HG03060 (cell line): ENCODE data around the gene TPD52L1.

Experiments used
- ATAC-seq: cut with Tn5 transposase; IDR thresholded peaks from one replicate; pipeline ENCODE4 v1.9.1; 2021; ENCODE audit warnings: low read depth, moderate number of reproducible peaks; ENCODE audit not compliant: unreplicated experiment

TPD52L1 gene

DNA sequence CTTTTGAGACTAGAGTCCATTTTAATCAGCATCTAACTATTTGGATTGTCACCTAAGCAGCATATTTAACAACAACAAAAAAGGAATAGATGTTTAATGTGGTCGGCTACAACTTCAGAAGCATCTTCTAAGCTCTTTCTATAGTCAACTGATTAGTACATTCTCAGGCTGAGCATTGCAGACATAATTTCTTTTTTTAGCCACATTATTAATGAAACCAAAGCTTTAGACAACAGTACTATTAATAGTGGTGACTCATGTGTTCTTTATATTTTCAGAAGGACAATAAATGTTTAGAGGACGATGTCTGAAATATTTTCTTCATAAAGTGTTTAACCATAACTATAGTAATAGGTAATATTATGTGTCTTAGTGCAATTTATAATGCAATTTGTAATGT lies 52.4 kb downstream of the TPD52L1 start:
- no peak for ATAC-seq

DNA sequence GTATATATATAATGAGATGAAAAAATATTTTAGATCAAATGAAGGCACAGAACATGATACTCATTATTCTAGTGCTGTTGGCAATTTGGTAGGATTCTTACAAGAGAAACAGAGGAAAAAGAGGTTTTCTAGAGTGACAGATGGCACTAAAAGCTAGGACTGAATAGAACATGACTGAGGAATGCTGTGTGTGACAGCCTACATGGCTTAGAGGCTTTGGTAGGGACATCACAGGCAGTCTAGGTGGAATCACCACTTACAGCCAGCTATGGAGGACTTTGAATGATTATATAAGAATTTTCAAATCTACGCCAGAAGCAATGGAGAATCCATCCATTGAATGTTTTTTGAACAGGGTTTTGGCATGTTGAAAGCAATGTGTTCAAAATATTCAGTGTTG lies 52.8 kb downstream of the TPD52L1 start:
- ATAC-seq: no peak

DNA sequence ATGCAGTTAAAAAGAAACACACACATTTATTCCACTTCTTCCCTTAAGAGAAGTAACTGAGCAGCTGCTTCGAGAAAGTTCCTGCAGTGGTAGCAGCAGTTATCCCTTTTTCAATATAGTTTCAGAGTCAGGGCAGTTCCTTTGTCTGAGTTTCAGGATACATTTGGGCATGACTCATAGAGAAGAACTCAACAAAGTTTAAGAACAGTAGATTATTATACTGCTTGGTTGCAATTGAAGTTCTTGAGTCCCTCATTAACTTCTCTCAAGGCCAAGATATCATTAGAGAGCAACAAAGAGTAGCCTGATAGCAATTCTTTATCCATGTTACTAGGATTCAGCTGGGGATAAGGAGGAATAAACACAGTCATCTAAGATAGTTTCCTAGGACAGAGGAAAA lies 54.4 kb downstream of the TPD52L1 start:
- ATAC-seq: no peak

DNA sequence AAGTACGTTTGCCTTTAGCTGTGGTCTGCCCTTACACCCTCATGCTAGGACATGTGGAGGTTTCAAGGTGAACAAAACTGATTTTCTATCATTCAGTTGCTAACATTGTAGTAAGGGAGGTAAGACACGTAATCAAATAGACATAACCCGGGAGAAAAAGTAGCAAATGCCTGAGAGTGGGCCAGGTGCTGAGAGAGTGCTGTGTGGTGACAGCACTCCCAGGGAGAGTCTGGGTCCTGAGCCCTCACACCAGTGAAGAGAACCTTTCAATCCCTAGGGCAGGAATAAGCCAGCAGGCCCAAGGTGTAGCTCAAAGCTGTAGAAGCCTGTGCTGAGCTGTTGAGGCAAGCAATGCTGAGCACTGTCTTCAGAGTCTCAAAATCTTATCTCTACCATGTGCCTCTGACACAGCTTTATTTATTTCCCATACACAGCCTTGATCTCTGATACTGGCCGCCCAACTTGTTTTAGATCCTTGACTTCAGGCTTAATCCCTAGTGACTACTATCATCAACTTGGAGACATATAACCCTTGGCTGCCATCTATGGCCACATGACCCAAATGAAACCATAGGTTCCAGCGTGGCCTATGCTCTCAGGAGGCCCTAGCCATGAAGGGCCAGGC lies 55.2 kb downstream of the TPD52L1 start:
- no peak for ATAC-seq

DNA sequence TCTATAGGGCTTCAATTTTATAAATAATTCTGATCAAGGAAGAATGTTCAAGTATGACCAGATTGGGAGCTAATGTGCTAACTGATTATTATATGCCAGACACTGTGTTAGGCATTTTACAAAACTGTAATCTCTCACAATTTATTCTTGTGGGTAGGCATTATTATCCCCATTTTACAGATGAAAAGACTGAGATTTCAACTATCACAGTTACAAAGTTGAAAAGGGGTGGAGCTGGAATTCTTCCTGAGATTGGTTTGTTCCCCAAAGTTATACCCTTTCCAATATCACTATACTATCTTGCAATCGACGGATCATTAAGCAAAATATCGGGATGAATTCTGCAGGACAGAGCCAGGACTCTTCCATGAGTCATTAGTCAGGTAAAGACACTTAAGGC lies 57.1 kb downstream of the TPD52L1 start:
- ATAC-seq: no peak

DNA sequence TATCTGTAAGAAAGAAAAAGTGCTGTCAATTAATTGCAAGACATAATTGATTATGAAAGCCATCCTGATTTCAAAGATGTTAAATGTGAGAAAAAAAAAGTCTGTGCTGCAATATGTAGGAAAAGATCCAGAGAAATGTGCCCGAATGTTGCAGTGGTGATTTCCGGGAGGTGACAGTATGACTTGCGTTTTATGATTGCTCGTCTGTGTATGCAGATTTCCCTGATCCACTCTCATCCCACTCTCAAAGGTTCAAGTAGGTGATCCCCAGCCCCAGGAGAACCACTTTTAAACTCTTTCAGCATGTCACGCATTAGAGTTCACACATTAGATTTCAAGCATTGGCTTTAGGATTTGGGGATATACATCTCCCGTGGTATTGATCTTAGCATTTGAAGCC lies 57.8 kb downstream of the TPD52L1 start:
- no peak for ATAC-seq

DNA sequence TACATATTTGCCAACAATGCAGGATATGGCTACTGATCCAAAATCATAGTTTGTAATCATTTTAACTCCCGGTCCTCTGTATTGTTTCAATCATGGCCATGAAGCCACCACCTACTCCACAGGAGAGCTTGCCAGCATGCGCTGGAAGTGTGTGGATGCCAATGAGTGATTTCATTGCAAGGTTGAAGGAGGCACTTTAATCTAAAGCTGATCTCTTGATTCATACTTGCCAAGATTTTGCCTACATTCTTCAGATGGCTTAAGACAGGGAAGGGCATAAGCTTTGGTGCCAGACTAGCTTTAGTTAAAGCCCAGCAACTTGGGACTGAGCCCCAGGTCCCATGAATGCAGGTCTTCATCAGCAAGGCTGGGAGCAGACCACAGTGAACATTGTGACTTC lies 58.8 kb downstream of the TPD52L1 start:
- no peak for ATAC-seq

DNA sequence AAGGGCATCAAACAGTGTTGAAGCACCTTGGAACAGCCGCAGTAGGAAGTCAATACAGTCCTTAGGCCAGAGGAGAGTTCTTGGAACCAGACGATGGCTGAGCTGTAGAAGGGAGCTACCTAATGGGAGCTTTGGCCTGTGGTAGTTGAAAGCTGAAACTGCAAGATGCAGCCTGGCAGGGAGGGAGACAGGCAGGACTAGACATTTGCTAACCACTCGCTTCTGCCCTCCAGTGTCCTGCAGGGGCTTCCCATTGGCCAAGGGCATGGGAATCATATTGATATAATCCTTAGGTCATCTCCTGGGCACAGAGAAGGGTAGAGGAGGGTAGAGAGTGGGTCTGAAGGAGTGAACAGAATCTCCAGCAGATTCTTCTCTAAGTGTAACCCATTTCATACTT lies 60.4 kb downstream of the TPD52L1 start:
- ATAC-seq: no peak

DNA sequence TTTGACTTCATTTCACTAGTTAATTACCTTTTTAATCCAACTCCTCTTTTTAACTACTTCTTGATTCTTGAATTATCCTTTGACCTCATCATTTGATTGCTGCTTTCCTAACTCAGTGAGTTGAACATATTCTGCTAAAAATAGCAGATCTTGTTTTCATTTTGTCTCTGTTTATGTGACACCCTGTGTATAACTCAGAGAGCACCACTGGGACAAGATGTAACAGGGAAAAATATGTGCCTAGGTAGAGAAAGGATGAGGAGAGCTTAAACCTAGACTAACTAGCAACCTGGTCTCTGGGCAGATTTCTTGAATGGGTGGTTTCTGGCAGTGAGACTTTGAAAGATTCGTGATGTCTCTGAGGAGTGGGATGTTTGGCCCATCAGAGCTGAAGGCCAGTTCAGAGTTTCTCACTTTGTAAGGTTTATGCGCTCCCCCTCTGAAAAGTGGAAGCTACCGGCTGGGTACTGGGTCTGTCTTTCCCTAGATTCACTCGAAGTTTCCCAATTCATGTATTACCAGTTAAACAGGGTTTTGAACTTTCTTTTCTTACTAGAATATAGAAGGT lies 61.8 kb downstream of the TPD52L1 start:
- ATAC-seq: no peak

DNA sequence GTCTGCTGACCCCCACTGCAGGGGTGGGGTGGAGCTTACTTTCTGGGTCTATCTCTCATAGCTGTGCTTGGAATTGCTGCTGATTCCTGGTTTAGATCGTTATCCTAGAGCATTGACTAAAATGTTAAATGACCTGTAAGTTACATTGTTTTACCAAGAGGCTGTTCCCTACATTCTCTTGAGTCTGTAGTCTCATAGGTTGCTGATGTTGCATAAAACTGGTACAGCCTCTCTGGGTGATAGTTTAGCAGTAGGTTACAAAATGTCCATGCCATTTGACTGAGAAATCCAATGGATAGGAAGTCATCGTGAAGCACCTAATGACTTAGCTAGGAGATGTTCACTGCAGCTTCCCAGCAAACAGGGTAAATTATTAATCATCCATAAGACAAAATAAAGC lies 62.4 kb downstream of the TPD52L1 start:
- ATAC-seq: no peak

DNA sequence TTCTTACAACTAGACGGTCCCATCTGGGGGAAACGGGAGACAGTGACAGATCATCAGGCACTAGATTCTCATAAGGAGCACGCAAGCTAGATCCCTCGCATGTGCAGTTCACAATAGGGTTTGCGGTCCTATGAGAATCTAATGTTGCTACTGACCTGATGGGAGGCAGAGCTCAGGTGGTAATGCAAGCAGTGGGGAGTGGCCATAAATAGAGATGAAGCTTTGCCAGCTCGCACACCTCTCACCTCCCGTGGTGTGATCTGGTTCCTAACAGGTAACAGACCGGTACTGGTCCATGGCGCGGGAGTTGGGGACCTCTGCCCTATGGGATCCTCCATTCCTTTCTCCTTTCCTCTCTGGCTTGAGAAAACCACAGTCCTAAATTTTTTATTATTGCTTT lies 63.8 kb downstream of the TPD52L1 start:
- ATAC-seq: no peak

DNA sequence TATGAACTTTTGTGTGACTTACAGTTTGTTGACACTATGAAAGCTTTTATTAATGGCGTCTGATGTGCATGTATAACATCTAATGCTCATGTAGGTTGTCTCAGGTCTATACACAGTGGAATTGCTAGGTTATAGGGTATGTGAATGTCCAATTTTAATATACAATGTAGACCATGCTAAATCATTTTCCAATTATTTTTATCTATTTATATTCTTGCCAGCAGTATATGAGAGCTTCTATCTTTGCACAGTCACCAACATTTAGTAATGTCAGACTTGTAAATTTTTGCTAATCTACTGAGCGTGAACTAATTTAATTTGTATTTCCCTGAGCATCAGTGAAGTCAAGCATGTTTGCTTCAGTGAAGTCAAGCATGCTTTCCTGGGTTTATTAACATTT lies 64.4 kb downstream of the TPD52L1 start:
- no peak for ATAC-seq

DNA sequence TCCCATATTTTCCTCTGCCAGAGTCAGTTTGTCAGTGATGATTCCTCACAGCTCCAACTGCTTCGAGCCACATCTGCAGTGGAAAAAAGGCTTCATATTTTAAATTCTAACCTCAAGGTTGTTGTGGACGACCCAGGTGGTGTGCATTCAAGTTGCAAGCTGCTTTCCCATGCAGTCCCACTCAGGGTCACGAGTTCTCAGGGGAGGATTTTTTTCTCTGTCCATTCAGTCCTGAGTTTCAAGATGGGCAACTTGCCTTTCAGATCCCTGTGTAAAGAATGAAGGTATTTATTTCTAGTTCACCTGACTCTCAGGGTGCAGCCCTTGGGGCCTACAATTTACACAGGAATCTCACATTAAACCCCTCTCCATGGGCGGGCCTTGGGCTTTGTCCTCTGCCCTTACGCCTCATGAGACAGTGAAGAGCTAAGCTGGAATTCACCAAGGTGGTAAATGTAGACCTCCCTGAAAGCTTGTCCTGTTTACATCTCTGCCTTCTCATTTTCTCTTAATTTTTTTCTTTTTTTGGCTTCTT lies 65.9 kb downstream of the TPD52L1 start:
- ATAC-seq: no peak

DNA sequence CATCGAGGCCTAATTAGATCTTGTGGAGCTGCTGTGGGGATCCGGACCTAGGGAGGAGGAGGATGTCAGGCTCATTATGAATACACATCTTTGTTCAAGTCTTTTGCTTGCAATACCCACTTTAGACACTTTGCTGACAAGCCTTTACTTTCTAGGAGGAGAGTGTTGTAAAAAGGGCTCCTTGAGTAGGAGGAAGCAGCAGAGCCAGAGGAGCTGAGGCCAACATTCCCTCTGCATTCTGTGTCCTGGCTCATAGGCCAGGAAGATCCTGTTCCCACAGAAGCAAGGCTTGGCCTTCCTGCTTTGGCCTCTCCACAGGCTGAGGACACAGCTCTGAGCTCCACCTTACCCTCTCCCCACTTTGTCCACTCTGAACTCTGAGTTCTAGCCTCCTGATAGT lies 67.1 kb downstream of the TPD52L1 start:
- no peak for ATAC-seq

DNA sequence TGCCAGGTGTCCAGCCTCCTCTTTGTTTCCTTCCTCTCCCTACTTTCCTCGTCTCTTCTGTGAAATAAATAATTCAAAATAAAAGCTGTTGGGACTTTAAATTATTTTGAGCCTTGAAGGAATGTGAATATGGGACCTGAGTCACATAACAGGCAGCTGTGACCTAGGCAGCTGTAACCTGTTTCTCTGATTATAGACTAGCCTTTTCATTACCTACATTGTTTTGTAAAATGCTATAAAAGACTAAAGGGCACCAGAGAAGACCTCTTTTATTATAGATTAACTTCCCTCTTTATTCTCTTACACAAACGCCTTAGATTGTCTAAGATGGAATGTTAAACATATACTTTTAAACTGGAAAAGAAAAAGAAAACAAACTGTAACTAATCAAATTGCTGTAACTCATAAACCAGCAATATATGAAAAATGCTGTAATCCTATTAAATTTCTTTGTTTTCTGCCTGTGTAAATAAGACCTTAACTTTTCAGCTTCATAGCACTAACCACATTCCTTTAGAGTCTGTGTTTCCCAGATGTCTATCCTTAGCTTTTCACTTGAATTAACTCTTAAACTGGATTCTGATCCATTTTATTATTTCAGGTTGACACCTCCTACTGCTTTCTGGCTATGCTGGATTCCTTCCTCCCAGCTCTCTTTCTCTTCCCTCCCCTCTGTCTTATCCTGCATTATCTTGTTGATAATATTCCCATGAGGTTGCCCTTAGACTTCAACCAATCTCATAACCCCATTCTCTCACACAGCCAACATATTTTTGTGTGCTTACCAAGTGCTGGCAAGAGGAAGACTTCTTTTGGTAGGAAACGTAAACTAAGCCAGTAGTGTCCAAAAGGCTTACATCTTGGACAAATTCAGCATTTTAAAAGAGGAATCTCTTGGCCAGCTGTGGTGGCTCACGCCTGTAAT lies 69.2 kb downstream of the TPD52L1 start:
- no peak for ATAC-seq

DNA sequence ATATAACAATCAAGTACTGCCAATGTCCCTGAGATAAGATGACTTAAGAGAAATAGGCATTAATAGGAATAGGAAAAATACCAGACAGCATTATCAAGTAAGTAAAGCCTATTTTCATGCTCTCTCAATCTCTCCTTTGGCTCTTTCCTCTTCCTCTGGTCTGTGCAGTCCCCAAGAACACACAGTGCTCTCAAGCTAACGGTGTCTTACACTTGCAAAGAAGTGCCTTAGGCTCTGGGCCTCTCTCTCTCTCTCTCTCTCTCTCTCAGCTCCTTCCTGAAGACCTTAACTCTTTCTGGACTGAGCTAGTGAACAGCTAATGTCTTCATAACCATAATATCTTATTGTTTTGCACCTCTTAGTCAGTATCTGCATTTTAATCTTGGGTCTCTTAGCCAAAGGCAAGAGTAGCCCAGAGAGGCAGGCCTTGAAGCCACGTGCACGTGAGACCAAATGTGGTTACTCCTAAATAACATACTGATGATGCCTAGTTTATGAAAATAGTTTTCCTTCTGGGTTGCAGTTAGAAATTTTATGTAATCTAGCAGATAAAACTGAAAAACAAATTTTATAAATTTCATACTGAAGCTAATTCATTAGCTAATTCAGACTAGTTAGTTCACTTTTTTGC lies 70.8 kb downstream of the TPD52L1 start:
- ATAC-seq: no peak

DNA sequence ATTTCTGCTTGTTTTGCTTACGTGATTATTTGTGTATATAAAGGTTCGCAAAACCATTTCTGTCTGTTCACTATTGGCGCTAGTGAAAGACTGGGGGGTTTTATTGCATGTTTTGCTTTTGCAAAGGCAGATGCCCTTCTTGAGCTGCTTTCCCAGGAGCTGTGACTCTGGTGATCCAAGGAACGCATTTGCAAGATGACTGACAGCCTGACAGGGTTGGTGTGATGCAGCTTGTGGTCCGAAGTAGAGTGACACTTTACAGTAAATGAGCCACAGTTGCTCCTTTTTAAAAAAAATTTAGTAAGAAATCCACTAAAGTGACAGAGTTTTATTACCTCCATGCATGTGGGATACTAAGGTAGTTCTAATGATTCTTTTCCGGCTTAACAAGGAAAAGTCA lies 73.7 kb downstream of the TPD52L1 start:
- no peak for ATAC-seq

DNA sequence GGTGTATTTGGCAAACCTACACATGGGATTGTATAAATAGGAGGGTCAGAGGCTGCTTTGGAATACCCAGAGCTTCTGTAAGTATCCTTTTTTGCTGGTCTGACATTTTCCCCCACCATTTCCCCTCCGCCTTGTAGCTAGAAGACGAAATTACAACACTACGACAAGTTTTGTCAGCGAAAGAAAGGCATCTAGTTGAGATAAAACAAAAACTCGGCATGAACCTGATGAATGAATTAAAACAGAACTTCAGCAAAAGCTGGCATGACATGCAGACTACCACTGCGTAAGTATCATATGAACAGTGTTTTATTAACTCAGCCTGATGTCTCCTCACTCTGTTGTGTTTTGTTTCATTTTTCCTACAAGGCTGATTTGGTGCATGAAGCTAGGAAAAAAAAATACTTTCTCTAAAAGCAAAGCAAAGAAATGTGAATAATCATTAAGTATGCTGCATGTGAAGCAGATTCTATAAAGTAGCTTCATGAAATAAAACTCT lies 75.5 kb downstream of the TPD52L1 start:
- no peak for ATAC-seq

DNA sequence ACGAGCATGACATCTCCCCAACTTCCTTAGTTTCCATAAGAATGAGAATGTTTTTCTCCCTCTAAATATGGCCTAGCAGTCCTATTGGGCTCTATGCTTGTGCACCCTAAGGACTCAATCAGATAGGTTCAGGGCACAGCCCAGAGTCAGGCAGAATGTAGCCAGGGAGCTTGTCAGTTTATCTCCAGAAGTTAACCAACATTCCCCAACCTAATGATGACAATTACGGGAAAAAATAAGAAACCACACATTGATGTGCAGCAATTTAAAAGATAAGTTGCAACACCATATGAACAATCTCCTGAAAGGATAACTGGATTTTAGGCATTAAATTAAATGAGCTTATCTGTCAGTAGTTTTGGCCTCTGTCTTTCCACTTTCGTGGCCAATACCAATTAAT lies 77.1 kb downstream of the TPD52L1 start:
- no peak for ATAC-seq

DNA sequence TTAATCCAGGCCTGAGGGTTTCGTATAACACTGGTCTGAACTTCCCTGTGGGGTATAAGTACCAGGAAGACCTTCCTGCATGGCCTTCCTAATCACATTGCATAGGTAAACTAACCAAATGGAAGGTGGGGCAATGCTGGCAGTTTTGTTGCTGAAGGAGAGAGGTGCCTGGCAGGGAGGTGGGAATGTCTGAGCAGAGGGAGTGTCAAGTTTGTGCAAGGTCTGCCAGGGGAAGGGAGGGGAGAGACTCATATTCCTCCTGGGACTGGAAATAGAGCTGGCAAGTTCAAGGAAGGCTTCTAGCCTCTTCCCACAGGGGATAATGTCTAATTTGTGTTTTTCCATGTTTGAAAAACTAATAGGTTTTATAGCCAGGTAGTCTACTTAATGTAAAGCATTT lies 77.6 kb downstream of the TPD52L1 start:
- ATAC-seq: no peak
